LoVo (cell line): ENCODE data around the gene SORBS2.
"Not testable (repeated sequence)": the region's sequence is repeated elsewhere in the genome, so short reads cannot be mapped to it uniquely, and the experiment has no call there.

Source experiments
- DNase-seq: peaks from one replicate; pipeline ENCODE4 v3.0.0-alpha.2; 2016; ENCODE audit warnings: low spot score

Gene SORBS2, protein sequence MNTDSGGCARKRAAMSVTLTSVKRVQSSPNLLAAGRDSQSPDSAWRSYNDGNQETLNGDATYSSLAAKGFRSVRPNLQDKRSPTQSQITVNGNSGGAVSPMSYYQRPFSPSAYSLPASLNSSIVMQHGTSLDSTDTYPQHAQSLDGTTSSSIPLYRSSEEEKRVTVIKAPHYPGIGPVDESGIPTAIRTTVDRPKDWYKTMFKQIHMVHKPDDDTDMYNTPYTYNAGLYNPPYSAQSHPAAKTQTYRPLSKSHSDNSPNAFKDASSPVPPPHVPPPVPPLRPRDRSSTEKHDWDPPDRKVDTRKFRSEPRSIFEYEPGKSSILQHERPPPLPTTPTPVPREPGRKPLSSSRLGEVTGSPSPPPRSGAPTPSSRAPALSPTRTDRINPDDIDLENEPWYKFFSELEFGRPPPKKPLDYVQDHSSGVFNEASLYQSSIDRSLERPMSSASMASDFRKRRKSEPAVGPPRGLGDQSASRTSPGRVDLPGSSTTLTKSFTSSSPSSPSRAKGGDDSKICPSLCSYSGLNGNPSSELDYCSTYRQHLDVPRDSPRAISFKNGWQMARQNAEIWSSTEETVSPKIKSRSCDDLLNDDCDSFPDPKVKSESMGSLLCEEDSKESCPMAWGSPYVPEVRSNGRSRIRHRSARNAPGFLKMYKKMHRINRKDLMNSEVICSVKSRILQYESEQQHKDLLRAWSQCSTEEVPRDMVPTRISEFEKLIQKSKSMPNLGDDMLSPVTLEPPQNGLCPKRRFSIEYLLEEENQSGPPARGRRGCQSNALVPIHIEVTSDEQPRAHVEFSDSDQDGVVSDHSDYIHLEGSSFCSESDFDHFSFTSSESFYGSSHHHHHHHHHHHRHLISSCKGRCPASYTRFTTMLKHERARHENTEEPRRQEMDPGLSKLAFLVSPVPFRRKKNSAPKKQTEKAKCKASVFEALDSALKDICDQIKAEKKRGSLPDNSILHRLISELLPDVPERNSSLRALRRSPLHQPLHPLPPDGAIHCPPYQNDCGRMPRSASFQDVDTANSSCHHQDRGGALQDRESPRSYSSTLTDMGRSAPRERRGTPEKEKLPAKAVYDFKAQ (N-terminal part only)

DNA sequence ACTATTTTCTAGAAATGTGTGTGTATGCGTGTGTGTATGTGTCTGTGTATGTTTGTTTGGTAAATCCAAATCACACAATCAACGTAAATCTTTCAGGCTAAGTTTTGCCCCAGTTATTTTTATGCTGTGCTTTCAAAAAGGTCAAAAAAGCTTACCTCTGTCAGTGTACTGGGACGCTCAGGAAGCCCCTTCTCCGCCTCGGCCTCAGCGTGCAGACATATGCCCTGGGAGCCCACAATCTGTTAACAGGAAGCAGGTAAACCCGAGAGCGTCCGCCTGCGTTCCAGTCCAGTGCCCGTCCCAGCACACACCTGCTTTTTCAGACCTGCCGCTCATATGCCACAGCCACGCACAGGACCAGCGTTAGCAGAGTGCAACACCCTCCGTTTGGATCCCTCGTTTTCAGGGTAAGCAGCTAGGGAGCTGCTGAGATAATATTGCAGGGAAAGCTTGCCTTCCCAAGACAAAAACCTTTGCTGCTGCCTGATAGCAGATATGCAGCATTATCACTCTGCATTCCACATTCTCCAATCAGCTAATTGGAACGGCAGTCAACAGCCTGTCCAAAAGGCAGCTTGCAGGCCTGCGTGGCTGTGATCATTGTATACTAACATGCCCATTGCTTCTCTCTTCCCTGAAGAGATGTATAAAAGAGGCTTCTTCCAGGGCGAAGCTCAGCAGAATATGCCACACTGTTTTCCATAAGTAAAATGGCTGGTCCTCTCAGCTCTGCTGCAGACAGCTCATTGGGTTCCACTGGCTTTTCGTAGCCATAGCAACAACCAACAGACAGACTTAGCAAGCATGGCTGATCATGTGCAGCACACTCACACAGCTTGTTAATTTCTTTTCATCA is at the start of gene SORBS2:
SORBS2 (minus strand) TSS at position 686 of the 856 bp plus-strand sequence. CDS start 121,623 bp downstream, outside the sequence.
- peak; percentile 47 for DNase-seq

DNA sequence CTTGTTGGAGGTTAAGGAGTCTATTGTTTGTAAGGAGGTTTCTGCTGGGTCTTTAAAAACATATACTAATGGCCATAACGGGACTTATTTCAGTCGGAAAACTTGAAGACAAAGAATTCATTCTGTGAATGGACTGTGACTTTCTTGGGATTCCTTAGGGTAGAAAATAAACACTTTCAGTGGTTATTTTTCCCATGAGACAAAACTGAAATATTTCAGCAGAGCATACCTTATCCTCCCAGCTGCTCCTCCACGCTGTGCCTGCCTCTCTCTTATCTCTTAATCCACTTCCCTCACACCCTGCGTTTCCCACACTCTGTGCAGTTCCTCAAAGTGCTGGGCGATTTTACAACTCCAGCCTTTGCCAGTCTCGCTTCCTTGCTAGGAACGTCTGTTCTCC is 47.1 kb upstream of the SORBS2 start:
- DNase-seq: no peak

DNA sequence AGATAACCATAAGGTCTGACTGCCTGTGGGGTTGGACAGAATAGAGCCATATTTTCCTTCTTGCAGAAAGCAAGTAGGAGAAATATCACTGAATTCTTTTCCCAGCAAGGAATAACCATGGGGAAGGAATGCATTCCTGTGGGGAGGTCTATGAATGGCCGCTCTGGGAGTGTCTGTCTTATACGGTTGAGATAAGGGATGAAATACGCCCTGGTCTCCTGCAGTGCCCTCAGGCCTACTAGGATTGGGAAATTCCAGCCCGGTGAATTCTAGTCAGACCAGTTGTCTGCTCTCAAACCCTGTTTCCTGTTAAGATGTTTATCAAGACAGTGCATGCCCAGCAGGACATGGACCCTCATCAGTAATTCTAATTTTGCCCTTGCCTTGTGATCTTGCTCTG is 45.6 kb upstream of the SORBS2 start:
- not testable (repeated sequence) for DNase-seq

DNA sequence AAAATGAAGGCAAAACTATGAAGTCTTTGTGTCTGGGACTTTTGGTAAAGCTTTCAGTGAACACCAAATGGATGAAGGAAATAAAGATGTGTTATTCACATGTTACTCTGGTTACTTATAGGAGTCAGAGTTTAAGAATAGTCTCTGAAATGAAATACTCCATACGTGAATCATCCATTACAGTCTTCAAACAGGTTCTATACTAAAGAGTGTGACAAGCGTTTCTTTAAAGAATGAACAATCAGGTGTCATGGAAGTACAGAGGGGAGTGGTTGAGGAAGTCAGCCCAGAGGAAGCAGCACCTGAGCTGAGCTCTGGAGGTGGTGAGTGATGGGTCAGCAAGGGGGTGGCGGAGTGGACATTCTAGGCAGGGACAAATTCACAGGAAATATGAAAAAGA is 41.8 kb upstream of the SORBS2 start:
- no peak for DNase-seq

DNA sequence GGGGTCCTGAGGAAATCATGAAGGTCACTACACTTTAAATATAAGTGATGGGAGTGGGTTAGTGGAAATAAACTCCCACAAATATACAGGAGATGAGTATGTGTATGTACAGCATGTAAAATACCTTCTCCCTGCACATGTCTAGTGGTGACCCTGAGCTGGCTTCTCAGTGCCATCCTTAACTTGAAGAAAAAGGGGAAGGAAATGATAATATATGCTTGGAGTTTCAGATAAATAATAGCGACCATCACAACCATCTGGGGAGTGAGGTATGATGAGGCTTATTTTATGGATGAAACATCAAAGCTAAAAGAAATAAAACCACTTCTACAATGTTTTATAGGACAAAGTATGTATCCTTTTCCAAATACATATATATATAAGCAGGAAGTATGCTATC is 41.0 kb upstream of the SORBS2 start:
- no peak for DNase-seq

DNA sequence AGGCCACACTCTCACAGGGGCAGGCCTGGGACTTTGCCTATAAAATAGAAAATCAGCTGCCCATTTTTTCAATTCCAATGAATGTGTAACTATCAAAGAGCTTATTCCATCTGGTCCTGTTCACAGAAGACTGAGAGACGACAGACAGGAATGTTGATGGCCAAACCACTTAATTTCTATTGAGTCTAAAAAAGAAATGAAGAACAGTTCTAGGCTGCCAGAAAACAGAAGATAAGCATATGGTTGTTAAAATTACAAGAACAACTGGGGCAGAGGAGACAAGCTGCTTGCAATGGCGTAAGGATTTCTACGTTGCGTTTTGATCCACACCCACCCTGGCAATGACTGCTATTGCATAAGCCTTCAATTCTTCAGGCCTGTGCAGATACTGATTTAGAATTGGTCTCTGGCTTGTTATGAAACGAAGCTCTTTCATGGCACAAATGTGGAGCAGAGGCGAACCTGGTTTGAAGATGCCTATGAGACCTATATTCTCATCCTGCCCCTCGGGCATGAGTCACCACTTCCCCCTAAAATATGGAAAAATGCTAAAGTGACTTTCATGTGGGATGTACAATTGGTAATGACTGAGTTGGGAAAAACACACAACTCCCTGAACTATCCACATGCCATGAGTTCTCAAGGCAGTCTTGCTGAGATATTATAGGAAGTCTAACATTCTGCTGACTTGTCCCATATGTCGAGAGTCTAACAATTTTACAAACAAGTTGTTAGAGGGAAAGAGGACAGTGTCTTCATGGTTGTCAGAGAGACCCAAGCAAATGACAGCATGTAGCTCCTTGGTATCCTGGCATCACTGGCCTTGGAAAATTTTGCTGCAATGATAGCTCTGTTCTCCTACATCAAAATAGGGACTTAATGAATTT is 37.9 kb upstream of the SORBS2 start:
- DNase-seq: no peak

DNA sequence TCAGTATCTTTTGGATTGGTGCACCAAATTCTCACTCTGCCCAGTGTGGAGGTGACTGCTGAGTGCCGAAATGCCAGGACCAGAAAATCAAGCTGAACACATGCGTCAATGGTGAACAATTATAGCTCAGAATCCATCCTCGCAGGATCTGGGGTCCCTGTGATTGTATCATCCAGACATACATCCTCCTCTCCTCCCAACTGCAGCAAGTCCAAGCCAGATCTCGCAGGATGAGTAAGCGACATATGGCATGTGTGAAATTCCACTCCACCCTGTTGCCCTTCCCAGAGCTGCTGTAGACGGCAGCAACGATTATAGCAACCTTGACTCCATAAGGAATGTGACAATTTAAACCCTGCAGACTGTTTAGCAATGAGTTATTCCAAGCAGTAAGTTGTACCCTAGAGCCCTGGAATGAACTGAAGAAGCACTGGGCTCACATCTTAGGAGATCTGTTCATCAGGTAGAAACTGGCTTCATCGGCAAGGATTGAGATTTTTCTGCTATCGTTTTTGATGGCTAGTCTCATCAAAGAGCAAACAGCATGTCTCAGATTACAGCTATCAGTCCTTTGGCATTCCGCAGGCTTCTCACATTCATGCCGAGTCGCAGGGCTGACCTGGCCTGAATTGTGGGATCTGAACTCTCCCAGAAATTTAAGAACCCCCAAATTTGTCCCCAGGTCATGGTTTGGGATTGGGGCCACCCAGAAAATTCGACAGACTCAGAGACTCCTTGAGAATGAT is 35.5 kb upstream of the SORBS2 start:
- DNase-seq: peak; percentile 50

DNA sequence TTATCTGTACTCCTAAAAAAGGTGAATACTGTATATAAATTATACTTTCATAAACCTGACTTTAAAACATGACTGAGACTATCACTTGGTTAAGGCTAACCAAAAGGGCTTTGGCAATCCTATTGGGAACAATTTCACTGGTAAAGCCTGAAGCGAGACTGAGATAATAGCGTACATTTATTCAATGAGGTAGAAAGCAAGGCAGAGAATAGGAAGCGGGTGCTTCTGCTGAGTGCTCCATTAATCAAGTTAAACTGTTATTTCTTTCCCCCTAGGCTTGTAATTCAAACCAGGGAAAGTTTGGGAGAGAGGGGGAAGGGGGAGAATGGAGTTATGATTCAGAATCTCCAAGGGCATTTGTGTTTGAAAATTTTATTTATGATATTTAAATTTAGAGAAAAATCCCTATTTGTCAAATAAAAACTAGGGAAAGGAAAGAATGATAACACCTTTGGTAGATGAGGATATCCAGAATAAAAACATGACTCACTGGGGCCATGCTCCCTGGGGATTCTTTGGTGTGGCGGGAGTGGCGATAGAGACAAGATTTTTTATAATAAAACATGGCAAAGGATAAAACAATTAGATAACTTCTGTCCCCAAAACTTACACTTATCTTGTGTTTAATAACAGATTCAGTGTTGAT is 34.6 kb upstream of the SORBS2 start:
- DNase-seq: no peak

DNA sequence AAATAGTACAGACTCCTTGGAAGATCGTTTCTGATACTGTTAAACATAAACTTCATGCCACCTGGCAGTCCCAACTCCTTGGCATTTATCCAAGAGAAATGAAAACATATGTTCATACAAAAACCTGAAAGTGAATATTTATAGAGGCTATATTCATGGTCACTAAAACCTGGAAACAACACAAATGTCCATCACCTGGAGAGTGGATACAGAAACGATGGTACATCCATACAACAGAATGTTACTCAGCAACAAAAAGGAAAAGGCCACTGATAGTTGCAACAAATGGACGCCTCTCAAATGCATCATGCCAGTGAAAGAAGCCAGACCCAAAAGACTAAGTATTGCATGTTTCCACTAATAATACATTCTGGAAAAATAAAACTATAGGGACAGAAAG is 34.0 kb upstream of the SORBS2 start:
- no peak for DNase-seq

DNA sequence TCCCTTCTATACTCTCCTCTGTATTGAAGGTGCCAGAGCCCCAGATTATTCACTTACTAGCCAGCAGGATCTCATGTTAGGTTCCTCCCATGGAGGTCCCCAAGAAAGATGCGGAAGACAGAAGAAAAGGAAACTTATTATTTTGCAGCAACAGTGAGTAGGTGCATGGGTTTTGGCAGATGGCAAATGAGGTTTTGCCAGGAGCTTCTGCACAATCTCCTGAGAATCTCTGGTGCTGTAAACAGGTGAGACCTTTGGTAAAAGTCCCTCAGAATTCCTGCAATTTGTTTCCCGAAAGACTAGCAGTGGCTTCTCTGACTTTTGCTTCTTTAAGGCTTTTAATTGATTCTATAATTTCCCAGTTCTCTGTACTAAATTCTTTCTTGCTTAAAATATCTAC is 29.5 kb upstream of the SORBS2 start:
- DNase-seq: no peak

DNA sequence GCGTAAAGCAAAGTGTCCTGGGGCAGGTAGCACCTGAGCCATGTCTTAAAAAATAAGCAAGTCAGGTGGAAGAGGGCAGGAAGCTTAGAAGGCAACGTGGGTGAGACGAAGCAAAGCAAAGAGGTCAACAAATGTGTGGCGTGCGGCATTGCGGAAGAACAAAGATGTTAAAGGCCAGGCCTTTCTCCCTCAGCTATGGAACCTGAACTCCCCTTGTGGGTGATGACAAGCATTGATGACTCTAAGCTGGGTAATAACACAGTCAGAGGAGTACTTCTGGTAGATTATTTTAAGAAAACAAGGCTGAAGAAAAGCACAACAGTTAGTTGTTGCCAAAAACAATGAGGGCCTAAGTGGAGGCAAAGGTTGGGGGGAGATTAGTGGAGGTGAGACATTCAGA is 29.0 kb upstream of the SORBS2 start:
- DNase-seq: no peak

DNA sequence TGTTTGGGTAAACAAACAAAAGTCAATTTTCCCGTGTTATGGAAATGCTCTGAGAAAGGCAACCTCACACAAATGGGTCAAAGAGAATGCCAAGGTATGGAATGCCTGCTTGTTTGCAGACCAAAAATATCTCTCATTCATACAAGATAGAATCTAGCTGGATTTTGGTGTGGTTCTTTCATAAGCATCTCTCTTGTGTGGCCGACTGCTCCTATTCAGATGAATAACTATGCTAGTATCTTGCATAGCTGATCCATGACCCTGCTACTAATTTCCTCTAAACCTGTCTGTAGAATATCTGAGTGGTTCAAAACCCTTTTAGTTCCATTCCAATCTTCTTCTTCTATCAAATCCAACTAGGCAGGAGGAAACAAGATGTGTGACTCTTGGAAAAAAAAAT is 28.2 kb upstream of the SORBS2 start:
- no peak for DNase-seq

DNA sequence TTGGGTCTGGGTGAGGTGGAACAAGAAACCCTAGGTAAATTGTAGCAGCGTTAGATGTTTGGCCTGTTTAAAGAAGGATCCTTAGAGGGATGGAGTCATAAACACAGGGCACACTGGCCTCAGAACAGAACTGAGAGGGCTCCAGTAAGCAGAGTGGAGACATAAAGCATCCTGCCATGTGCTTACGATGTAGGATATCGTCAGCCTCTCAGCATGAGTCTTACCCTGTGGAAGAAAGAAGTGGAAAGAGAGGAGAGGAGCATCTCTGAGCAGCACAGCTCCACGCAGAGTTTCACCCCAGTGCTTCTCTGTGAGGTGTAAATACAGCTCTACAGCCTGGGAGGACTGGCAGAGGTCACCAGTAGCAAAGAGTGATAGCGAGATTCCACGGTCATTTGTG is 27.8 kb upstream of the SORBS2 start:
- no peak for DNase-seq

DNA sequence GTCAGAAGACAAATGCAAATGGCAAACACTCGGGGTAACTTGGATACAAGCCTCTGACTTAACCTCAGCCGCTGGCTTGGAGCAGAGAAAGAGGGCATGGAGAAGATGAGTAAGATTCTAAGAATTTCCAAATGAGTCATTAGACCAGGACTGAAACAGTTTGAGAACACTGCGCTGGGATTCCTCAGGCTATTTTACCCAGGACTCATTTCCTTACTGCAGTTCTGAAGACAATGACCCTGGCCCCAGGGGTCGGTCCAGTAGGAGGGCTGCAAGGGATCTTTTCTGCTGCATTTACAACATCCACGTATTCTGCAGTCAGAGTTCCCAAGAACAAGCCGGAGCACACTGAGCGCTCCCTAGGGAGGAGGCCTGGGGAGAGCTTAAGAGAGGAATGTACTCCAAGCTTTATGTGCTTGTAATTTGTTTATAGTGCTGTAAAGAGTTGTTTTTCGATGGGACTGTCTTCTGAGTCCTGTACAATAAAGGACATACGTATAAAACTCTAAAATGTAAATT is 27.3 kb upstream of the SORBS2 start:
- DNase-seq: peak; percentile 82

DNA sequence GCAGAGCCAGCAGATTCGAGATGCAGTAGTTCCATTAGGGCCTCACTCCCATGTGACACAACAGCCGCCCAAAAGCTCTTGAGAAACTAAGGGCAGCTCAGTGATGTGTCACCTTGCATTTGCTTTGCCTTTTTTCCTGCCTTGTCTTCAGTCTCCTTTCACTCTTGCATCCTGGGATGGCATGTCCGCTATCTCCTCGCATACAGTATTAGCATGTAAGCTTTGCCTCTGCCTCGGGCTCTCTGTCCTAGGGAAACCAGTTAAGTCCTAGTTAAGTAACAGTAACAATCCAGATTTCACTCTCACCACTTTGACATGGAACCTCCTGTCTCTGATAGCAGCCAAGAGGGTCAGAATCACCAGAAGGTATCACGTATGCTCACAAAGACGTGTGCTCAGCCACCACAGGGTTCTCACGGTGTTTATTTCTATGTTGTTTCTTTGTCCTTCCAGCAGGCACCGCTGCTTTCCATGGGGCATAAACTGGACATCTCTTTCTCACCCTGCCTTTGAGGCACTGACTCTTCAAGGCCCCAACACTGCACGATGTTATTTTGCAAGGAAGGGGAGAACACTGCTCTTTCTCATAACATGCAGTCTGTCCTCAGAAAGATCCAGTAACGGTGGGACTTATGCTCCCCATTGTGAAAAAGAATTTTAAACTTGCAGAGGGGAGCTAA is 26.7 kb upstream of the SORBS2 start:
- no peak for DNase-seq

DNA sequence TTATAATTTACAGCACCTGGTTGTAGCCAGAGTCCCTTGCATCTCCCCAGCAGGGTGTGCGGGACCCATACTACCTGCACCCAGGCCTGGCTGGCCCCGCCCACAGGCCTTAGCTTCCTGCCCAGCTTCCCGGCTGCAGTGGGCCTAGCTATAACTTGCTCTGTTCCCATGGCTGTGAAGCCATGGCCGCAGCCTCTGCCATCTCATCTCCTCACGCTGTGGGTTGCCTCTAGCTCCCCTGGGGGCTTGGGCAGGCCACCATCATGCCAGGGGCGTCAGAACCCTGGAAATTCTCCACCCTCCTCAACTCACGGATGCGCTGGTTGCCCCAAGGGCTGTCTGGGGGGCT is 26.1 kb upstream of the SORBS2 start:
- no peak for DNase-seq

DNA sequence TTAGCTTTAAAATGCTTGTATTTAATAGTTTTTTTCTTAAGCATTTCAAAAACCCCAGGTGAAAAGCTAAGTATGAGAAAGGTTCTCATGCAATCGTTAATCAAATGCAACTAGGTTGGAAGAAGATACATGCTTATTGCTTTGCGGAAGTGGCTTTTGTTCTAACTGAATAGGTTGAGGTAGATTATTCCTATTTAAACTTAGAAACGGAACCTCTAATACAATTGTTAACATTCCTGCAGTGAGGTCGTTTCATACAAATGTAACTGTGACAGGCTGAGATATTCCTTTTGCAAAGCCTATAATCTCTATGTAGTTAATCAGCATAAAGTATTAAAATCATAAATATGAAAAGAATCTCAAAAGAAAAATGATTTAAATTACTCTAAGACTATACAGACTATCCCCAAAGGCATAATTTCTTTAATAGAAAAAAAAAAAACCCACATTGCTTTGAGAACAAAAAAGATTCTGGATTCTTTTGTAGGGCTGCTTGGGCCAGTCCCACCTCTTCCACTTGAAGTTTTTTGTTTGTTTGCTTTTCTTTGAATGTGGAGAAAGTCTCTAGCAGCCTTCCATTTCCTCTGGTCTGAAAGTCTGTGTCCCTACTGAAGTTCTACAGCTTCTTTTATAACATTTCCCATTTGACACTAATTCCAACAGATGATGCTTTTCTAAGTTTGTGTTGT is 25.6 kb upstream of the SORBS2 start:
- no peak for DNase-seq
